Epithelial cell of proximal tubule (primary cell): ENCODE data around the gene CENPT. TPM values are rescaled to one million over a fixed set of nuclear protein-coding genes. Genes with fewer than 3 reads are reported as not detected.

ENCODE experiments used
- DNase-seq: peaks from one replicate; pipeline ENCODE4 v3.0.0-alpha.2; 2011; ENCODE audit warnings: low read depth
- H3K4me3 ChIP-seq: 2 replicates; pipeline ENCODE4 v1.5.1; 2011; ENCODE audit warnings: low read depth, mild to moderate bottlenecking, low read length
- total RNA-seq: library from RNA; depleted of rRNA; stranded (reverse); fragments of >200 nt; gene quantifications from 2 replicates; pipeline ENCODE4 v1.2.3, GENCODE V29; 2015
- TF ChIP-seq, protein P1 (sequence below): conservative IDR thresholded peaks from 2 replicates; pipeline ENCODE4 v1.5.1; 2012; ENCODE audit warnings: low read depth, mild to moderate bottlenecking, low read length

CENPT gene
- total RNA-seq, 1 donor from 2014 or later = 36.3 TPM

DNA sequence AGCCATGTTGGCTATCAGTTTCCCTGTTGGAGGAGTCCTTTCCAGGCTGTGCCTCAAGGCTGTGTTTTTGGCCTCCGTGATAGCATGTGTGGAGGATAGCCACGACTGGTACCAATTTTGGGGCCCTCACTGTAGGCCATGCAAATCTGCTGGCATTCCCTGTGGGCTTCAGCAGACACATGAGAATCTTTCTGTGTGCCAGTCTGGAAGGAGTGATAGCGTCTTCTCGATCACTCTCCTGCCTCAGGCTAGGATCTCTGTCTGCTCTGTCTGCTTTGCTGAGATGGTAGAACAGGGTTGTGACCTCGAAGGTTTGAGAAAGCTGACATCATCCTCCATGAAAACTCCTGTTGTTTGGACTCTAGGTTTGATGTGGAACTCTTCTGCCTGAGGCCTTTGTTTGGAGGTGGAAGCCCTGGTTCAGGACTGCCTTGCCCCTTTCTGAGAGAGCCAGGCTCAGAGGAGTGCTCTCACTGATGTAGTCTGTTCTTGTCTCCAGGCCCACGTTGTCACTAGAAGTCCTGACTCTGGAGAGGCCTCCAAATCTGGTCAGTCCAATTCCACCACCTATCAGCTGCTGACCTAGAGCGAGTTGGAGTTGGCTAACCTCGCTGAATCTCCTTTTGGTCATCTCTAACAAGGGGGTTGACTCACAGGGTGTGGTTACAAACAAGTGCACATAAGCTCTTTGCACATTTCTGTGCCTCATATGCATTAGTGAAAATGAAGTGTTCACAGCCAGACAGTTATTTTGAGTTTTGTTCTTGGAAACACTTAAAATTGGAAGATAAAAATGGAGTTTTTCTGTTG is 13.3 kb upstream of the CENPT start:
- TF ChIP-seq, protein P1, sequence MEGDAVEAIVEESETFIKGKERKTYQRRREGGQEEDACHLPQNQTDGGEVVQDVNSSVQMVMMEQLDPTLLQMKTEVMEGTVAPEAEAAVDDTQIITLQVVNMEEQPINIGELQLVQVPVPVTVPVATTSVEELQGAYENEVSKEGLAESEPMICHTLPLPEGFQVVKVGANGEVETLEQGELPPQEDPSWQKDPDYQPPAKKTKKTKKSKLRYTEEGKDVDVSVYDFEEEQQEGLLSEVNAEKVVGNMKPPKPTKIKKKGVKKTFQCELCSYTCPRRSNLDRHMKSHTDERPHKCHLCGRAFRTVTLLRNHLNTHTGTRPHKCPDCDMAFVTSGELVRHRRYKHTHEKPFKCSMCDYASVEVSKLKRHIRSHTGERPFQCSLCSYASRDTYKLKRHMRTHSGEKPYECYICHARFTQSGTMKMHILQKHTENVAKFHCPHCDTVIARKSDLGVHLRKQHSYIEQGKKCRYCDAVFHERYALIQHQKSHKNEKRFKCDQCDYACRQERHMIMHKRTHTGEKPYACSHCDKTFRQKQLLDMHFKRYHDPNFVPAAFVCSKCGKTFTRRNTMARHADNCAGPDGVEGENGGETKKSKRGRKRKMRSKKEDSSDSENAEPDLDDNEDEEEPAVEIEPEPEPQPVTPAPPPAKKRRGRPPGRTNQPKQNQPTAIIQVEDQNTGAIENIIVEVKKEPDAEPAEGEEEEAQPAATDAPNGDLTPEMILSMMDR = no peak
- no peak overlapping the region for H3K4me3 ChIP-seq
- no peak for DNase-seq

DNA sequence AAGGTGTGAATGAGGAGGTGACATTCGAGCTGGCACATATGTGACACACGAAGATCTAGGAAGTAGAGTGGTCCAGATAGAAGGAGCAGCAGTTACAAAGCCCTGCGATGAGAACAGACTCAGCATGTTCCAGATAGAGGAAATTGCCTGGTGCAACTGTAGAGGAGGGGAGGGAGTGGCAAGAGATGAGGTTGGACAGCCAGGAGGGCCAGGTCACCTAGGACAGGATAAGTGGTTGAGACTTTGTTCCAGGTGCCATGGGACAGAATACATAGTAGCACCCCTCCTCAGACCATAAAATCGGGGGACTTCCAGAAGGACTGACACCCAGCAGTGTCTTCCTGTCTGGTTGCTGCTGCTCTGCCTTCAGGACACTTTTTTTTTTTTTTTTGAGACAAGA is 11.0 kb upstream of the CENPT start:
- TF ChIP-seq, protein P1 = no peak
- no peak for DNase-seq
- no peak overlapping the region for H3K4me3 ChIP-seq

GRCh38 chr16:67857547-67858233 is 10.2 kb upstream of the CENPT start:
- H3K4me3 ChIP-seq = no peak overlapping the region
- peak; percentile 90 for DNase-seq
- TF ChIP-seq, protein P1 = no peak

DNA sequence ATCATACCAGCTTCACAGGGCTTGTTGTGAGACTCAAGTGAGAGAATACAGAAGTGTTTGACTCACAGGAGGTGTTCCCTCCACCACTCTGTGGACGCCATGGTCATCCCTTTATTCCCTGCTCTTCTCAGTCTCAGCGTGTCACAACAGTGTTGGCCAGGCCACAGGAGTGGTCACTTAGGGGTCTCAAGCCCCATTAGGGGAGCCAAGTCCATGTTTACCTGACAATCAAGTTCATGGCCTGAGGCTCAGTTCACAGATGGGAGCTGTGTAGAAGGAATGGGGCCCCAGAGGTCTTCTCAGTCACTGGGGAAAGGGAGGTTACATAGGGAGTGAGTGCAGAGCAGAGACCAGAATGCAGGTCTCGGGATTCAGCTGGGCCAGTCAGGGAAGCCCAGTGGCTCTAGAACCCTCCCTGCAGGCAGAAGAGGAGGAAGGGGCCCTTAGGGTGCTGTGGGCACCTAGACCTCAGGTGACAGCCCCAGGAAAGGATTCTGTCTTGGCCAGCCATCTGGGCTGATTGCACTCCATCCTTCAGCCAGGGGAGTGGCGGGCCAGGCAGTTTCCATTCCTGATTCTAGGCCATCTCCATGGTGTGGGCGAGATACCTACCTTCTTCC is 9.5 kb upstream of the CENPT start:
- H3K4me3 ChIP-seq = no peak overlapping the region
- TF ChIP-seq, protein P1 = no peak
- no peak for DNase-seq

GRCh38 chr16:67855789-67856188 is 8.3 kb upstream of the CENPT start:
- TF ChIP-seq, protein P1 = no peak
- DNase-seq = no peak
- H3K4me3 ChIP-seq = no peak overlapping the region

GRCh38 chr16:67853670-67854069 is 6.2 kb upstream of the CENPT start:
- no peak overlapping the region for H3K4me3 ChIP-seq
- DNase-seq = no peak
- TF ChIP-seq, protein P1 = no peak
